ENCODE results near the gene SSBP4.

SSBP4 gene

GRCh38 chr19:18419699-18420460 lies 682 bp downstream of the SSBP4 start:
- FAIRE-seq (no peak), DNase-seq (ENCODE audit: insufficient read length, low spot score) (no peak)

GRCh38 chr19:18420930-18421329 lies 1.7 kb downstream of the SSBP4 start:
- DNase-seq (ENCODE audit: insufficient read length, low spot score) = no peak
- no peak for FAIRE-seq

- no peak for DNase-seq (ENCODE audit: insufficient read length, low spot score)
- FAIRE-seq = no peak
Observed at GRCh38 chr19:18421371-18421959, 2.3 kb downstream of the SSBP4 start.

GRCh38 chr19:18422530-18423191 lies 3.5 kb downstream of the SSBP4 start:
- DNase-seq (ENCODE audit: insufficient read length, low spot score) (no peak), FAIRE-seq (no peak)

GRCh38 chr19:18423258-18424020 lies 4.2 kb downstream of the SSBP4 start:
- no peak for FAIRE-seq

GRCh38 chr19:18424122-18424889 lies 5.1 kb downstream of the SSBP4 start:
- peak; percentile 16 for FAIRE-seq

More at GRCh38 chr19:18423258-18424020, 4.2 kb downstream of the SSBP4 start:
- DNase-seq (ENCODE audit: insufficient read length, low spot score) = no peak

GRCh38 chr19:18424890-18425514 lies 5.8 kb downstream of the SSBP4 start:
- FAIRE-seq (no peak), DNase-seq (ENCODE audit: insufficient read length, low spot score) (no peak)

More at GRCh38 chr19:18424122-18424889, 5.1 kb downstream of the SSBP4 start:
- DNase-seq (ENCODE audit: insufficient read length, low spot score) = no peak

- peak; percentile 75 for FAIRE-seq
- no peak for DNase-seq (ENCODE audit: insufficient read length, low spot score)
Observed at GRCh38 chr19:18425515-18426415, 6.6 kb downstream of the SSBP4 start.

GRCh38 chr19:18426416-18426767 lies 7.2 kb downstream of the SSBP4 start:
- FAIRE-seq (no peak), DNase-seq (ENCODE audit: insufficient read length, low spot score) (no peak)

- DNase-seq (ENCODE audit: insufficient read length, low spot score) = no peak
- FAIRE-seq = no peak
Observed at GRCh38 chr19:18427080-18427742, 8.0 kb downstream of the SSBP4 start.

- FAIRE-seq (no peak), DNase-seq (ENCODE audit: insufficient read length, low spot score) (no peak)
Observed at GRCh38 chr19:18427743-18428113, 8.5 kb downstream of the SSBP4 start.

- FAIRE-seq (no peak), DNase-seq (ENCODE audit: insufficient read length, low spot score) (no peak)
Observed at GRCh38 chr19:18428173-18428786, 9.1 kb downstream of the SSBP4 start.

- no peak for DNase-seq (ENCODE audit: insufficient read length, low spot score)
- FAIRE-seq = peak; percentile 89
Observed at GRCh38 chr19:18428787-18429674, 9.8 kb downstream of the SSBP4 start.

GRCh38 chr19:18429717-18430416 lies 10.7 kb downstream of the SSBP4 start:
- FAIRE-seq = no peak
- no peak for DNase-seq (ENCODE audit: insufficient read length, low spot score)

- FAIRE-seq = peak; percentile 16
Observed at GRCh38 chr19:18430417-18431144, 11.4 kb downstream of the SSBP4 start.

More at GRCh38 chr19:18430417-18431144, 11.4 kb downstream of the SSBP4 start:
- no peak for DNase-seq (ENCODE audit: insufficient read length, low spot score)

All from HTR-8/SVneo (cell line).